NCI-H2107 (cell line): ENCODE results near the gene PFKP.
"Not testable (repeated sequence)": the region's sequence is repeated elsewhere in the genome, so short reads cannot be mapped to it uniquely, and the experiment has no call there.

Source experiments
- DNase-seq: peaks from one replicate; lab custom pipeline; 2025; lab: John Stamatoyannopoulos, UW

Gene PFKP

GRCh38 chr10:3099291-3100092 is 32.1 kb downstream of the PFKP start:
- no peak for DNase-seq

GRCh38 chr10:3100093-3100792 is 32.9 kb downstream of the PFKP start:
- DNase-seq: no peak

GRCh38 chr10:3100856-3101640 is 33.7 kb downstream of the PFKP start:
- no peak for DNase-seq

GRCh38 chr10:3102720-3103427 is 35.5 kb downstream of the PFKP start:
- peak; percentile 14 for DNase-seq

- DNase-seq: no peak
Observed at GRCh38 chr10:3103646-3104045, 36.3 kb downstream of the PFKP start.

GRCh38 chr10:3104251-3104918 is 37.0 kb downstream of the PFKP start:
- DNase-seq: no peak

- no peak for DNase-seq
Observed at GRCh38 chr10:3105166-3105565, 37.8 kb downstream of the PFKP start.

GRCh38 chr10:3105905-3106304 is 38.6 kb downstream of the PFKP start:
- no peak for DNase-seq

- not testable (repeated sequence) for DNase-seq
Observed at GRCh38 chr10:3106328-3106727, 39.0 kb downstream of the PFKP start.

- DNase-seq: no peak
Observed at GRCh38 chr10:3106928-3107425, 39.6 kb downstream of the PFKP start.

- DNase-seq: no peak
Observed at GRCh38 chr10:3107426-3107961, 40.1 kb downstream of the PFKP start.

- DNase-seq: no peak
Observed at GRCh38 chr10:3108033-3108432, 40.7 kb downstream of the PFKP start.

GRCh38 chr10:3108575-3109105 is 41.3 kb downstream of the PFKP start:
- no peak for DNase-seq

- DNase-seq: no peak
Observed at GRCh38 chr10:3109196-3109595, 41.8 kb downstream of the PFKP start.

GRCh38 chr10:3109633-3110032 is 42.3 kb downstream of the PFKP start:
- no peak for DNase-seq

- DNase-seq: no peak
Observed at GRCh38 chr10:3110782-3111620, 43.7 kb downstream of the PFKP start.

- no peak for DNase-seq
Observed at GRCh38 chr10:3111621-3112163, 44.3 kb downstream of the PFKP start.

GRCh38 chr10:3113343-3113720 is 46.0 kb downstream of the PFKP start:
- DNase-seq: no peak

- no peak for DNase-seq
Observed at GRCh38 chr10:3115685-3116084, 48.3 kb downstream of the PFKP start.
